Thyroid gland (tissue), 4 donors: ENCODE data around the gene PCDHGA5. TPM values are rescaled to one million over a fixed set of nuclear protein-coding genes. Genes with fewer than 3 reads are reported as not detected.
A peak's percentile ranks its signal among the peaks of the same experiment; 100 is the strongest.
"Not testable (repeated sequence)": the region's sequence is repeated elsewhere in the genome, so short reads cannot be mapped to it uniquely, and the experiment has no call there.

Experiments used
- DNase-seq, 2 donors: peaks; one replicate each; pipeline ENCODE4 v3.0.0-alpha.2; 2019
- H3K27ac ChIP-seq, 3 donors: fragments of 200-600 bp; sonication (generic); 1 replicate in 2 of 3; 2 replicates in 1 of 3; pipeline ENCODE4 v1.5.1; 2016 to 2019; ENCODE audit warnings: mild to moderate bottlenecking in 1 of 3, moderate library complexity in 1 of 3
- H3K27me3 ChIP-seq: fragments of 200-600 bp; sonication (generic); one replicate; pipeline ENCODE4 v1.5.1; 2019
- H3K36me3 ChIP-seq, 2 donors: fragments of 200-600 bp; sonication (generic); one replicate each; pipeline ENCODE4 v1.5.1; 2016 to 2019
- H3K4me1 ChIP-seq, 2 donors: fragments of 200-600 bp; sonication (generic); one replicate each; pipeline ENCODE4 v1.5.1; 2017 to 2019
- H3K4me3 ChIP-seq, 3 donors: fragments of 200-600 bp; sonication (generic); replicated peaks in 1 of 3; 1 replicate in 2 of 3; 2 replicates in 1 of 3; pipeline ENCODE4 v1.5.1; 2016; ENCODE audit warnings: mild to moderate bottlenecking in 1 of 3
- H3K9me3 ChIP-seq: fragments of 200-600 bp; sonication (generic); one replicate; pipeline ENCODE4 v1.5.1; 2017
- POLR2A ChIP-seq, 2 donors: fragments of 450-650 bp; IDR thresholded peaks; one replicate each; pipeline ENCODE4 v1.6.1; 2017; ENCODE audit warnings: antibody characterized with exemption in 2 of 2, mild to moderate bottlenecking in 2 of 2, moderate library complexity in 1 of 2
- WGBS, 2 donors: methylation state at CpG; one replicate each; pipeline ENCODE4 v1.1.5; 2017; 5-methylcytosine and 5-hydroxymethylcytosine counted together
- intact Hi-C: fragments of 100-400 bp; cut with DNase I; formaldehyde crosslinking; loops from one replicate; pipeline ENCODE4 v1.15.1; 2023
- total RNA-seq, 4 donors: library from RNA; depleted of rRNA; stranded (reverse); fragments of >200 nt; gene quantifications; one replicate each; pipeline ENCODE4 v1.2.3, GENCODE V29; 2016
- TF ChIP-seq, protein P1 (sequence below), 6 experiments: fragments of 200-600 bp in 3 of 6; fragments of 450-650 bp in 3 of 6; sonication (generic) in 3 of 6; IDR thresholded peaks; one replicate each; pipeline ENCODE4 v1.5.1; 2016 to 2019; ENCODE audit warnings: antibody characterized with exemption in 6 of 6, mild to moderate bottlenecking in 2 of 6, inconsistent platforms in 1 of 6, moderate library complexity in 1 of 6

The PCDHGA5 gene
- total RNA-seq: 1 to 10 TPM; 3.5 to 5.3 (median 4.2) TPM

DNA sequence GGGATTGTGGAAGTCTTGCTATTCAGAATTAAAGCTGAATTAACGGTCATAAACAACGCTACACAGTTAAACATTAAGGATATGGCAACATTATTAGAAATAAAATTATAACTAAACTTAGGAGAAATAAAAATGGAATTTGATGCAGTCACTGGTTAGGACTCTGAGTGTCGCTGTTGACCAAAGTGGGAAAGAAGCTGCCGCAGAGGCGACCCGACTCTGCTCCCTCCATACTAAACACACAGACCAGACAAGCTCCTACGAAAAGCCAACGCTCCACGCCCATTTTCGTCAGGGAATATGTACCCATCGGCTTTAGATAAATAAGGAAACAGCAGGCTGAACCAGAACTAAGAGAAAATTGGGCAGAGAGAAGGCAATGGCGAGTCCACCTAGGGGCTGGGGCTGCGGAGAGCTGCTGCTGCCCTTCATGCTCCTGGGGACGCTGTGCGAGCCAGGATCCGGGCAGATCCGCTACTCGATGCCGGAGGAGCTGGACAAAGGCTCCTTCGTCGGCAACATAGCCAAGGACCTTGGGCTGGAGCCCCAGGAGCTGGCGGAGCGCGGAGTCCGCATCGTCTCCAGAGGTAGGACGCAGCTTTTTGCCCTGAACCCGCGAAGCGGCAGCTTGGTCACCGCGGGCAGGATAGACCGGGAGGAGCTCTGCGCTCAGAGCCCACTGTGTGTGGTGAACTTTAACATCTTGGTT is at the start of gene PCDHGA5:
Gene PCDHGA5, plus strand, starts transcription at position 211 of the 709 bp plus-strand sequence. Its CDS starts 169 bp downstream, at position 380.
- H3K4me3 ChIP-seq: no peak within 1 kb of the TSS

DNA sequence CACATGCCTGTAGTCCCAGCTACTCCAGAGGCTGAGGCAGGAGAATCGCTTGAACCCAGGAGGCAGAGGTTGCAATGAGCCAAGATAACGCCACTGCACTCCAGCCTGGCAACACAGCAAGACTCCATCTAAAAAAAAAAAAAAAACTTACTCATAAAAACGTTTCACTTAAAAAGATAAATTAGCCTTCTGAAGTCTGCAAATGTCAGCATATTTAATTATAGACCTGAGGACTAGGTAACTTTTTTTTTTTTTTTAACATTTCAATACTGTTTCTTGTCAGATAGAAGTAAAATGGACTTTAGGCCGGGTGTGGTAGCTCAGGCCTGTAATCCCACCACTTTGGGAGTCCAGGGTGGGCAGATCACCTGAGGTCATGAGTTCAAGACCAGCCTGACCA is 47.0 kb upstream of the PCDHGA5 start:
- intact Hi-C loops: loop anchor here (5.0 kb wide), 1 partner anchor 60 kb away; no protein-coding TSS in a partner anchor
- H3K27me3 ChIP-seq, H3K4me1 ChIP-seq, H3K27ac ChIP-seq, DNase-seq, H3K4me3 ChIP-seq: not testable (repeated sequence)
- Histone ChIP-seq H3K9me3 (peaks cover 12% of the 10 kb centered on the region), H3K36me3 (peaks cover 14 to 18% of the 10 kb centered on the region in 2 donors)
- 94 to 95% methylated on average over 4 of the region's 4 CpGs for WGBS, 2 donors

More for the DNA sequence above, at the start of gene PCDHGA5:
- no peaks in the 10 kb centered on the region for H3K4me1 ChIP-seq
- TF ChIP-seq POLR2A (IDR thresholded peaks at IDR 0.05): no peak
- TF ChIP-seq, protein P1, sequence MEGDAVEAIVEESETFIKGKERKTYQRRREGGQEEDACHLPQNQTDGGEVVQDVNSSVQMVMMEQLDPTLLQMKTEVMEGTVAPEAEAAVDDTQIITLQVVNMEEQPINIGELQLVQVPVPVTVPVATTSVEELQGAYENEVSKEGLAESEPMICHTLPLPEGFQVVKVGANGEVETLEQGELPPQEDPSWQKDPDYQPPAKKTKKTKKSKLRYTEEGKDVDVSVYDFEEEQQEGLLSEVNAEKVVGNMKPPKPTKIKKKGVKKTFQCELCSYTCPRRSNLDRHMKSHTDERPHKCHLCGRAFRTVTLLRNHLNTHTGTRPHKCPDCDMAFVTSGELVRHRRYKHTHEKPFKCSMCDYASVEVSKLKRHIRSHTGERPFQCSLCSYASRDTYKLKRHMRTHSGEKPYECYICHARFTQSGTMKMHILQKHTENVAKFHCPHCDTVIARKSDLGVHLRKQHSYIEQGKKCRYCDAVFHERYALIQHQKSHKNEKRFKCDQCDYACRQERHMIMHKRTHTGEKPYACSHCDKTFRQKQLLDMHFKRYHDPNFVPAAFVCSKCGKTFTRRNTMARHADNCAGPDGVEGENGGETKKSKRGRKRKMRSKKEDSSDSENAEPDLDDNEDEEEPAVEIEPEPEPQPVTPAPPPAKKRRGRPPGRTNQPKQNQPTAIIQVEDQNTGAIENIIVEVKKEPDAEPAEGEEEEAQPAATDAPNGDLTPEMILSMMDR (IDR thresholded peaks at IDR 0.05): no peak
- intact Hi-C loops: no loop called here
- H3K36me3 ChIP-seq: no peaks in the 10 kb centered on the region
- DNase-seq: no peak
- no peaks in the 10 kb centered on the region for H3K27me3 ChIP-seq
- WGBS, 2 donors: 10 to 20% methylated on average over 24 to 30 of the region's 34 CpGs
- peaks cover 4% of the 10 kb centered on the region for H3K9me3 ChIP-seq
- no peak within 1 kb of the TSS for H3K27ac ChIP-seq

- Histone ChIP-seq H3K9me3 (peaks cover 12% of the 10 kb centered on the region), H3K4me1 (peaks cover 0 to 4% of the 10 kb centered on the region in 2 donors), H3K36me3 (peaks cover 14 to 18% of the 10 kb centered on the region in 2 donors), H3K27ac (no peak overlapping the region), H3K4me3 (no peak overlapping the region), H3K27me3 (no peaks in the 10 kb centered on the region)
- DNase-seq: no peak
- no peak for TF ChIP-seq POLR2A (IDR thresholded peaks at IDR 0.05)
- TF ChIP-seq, protein P1 (IDR thresholded peaks at IDR 0.05): no peak
- 98% methylated on average over 6 of the region's 6 CpGs for WGBS, 2 donors
- intact Hi-C loops: loop anchor here (5.0 kb wide), 1 partner anchor 62 kb away; no protein-coding TSS in a partner anchor
Measured at GRCh38 chr5:141319202-141319601, 44.8 kb upstream of the PCDHGA5 start.

DNA sequence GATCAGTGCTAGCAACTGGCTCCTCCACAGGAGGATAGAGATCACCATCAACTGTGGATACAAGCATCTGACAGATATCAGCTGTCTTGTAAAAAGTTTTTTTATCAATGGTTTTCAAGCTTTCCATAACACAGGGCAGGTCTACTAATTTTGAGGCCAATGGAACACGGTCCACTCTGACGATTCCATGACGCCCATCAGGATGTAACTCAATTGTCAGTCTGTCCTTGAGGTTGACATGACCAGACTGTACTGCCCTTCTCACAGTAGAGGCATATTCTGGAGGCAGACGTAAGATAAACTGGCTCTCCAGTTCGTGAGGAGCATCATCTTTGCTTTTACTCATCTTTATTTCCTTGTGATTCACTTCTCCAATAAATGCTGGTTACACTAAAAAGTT is 44.3 kb upstream of the PCDHGA5 start:
- H3K27me3 ChIP-seq: no peaks in the 10 kb centered on the region
- no peak for TF ChIP-seq POLR2A (IDR thresholded peaks at IDR 0.05)
- TF ChIP-seq, protein P1 (IDR thresholded peaks at IDR 0.05): no peak
- WGBS, 2 donors: 68 to 76% methylated on average over 5 of the region's 5 CpGs
- H3K4me1 ChIP-seq: peaks cover 0 to 4% of the 10 kb centered on the region in 2 donors
- peaks cover 14 to 18% of the 10 kb centered on the region in 2 donors for H3K36me3 ChIP-seq
- intact Hi-C loops: loop anchor here (5.0 kb wide), 1 partner anchor 62 kb away; no protein-coding TSS in a partner anchor
- no peak for DNase-seq
- H3K9me3 ChIP-seq: peaks cover 12% of the 10 kb centered on the region
- H3K27ac ChIP-seq: no peak overlapping the region
- H3K4me3 ChIP-seq: peak overlapping the region; percentile 57 to 78 (median 78)

DNA sequence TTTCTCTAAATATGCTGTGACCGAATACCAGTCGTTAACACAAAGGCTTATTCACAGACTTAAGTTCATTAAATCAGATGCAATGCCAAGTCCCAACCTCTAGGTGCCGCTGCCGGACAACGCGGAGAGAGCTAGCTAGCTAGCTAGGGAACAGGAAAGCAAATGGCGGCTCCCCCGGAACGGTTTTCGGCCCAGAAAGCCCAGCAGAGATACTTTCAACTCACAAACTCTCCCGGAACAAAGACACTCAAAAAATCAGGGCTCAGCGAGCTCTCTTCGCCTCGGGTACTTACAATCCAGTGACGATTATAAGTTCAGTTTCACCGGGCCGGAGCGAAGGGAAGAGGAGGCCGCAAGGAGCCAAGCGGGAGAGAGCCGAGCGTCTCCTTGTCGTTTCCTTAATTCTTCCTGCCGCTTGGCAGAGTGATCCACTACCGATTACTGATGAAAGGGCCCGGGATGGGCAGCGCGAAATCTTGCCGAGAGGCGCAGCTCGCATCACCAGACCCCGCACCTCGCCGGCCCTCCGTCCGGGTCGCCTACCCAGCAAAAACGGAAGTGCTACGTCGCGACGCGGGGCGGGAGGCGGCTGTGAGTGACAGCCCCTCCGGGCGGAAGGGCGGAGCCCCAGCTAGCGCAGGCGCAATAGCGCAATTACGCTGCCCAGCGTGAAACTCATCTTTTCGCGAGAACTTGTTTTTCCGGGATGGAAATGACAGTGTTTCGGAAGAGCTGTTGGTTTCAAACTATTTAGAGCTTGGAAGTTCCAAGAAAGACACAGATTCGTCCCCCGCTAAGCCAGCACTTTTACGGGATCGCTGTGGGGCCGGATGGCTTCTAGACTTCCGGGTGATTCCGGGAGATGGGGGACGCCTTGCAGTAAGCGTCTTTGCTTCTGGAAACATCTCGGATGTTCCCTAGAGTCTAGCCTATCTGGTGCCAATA is 43.5 kb upstream of the PCDHGA5 start, which contains the start of gene TAF7:
Gene TAF7, minus strand, starts transcription at position 560 of the 945 bp plus-strand sequence. CDS start 740 bp downstream, outside the sequence.
- intact Hi-C loops: no loop called here
- 2 to 3% methylated on average over 40 to 66 of the region's 67 CpGs for WGBS, 2 donors
- H3K27ac ChIP-seq: peak within 1 kb of the TSS; percentile 80 to 92 (median 86)
- H3K36me3 ChIP-seq: peaks cover 14 to 18% of the 10 kb centered on the region in 2 donors
- no peaks in the 10 kb centered on the region for H3K27me3 ChIP-seq
- H3K4me1 ChIP-seq: peaks cover 0 to 4% of the 10 kb centered on the region in 2 donors
- H3K9me3 ChIP-seq: peaks cover 12% of the 10 kb centered on the region
- peak within 1 kb of the TSS; percentile 57 to 78 (median 78) for H3K4me3 ChIP-seq
- peak; percentile 80 to 91 for TF ChIP-seq POLR2A (IDR thresholded peaks at IDR 0.05)
- TF ChIP-seq, protein P1 (IDR thresholded peaks at IDR 0.05): peak; percentile 49 to 83 (median 64)
- DNase-seq: peak; percentile 80 to 87
